ENCODE measurements around the gene GPR12.

GRCh38 chr13:26707122-26708006 is 53.2 kb downstream of the GPR12 start:
- TF ChIP-seq POLR2AphosphoS5 (IDR thresholded peaks at IDR 0.05; ENCODE audit: borderline replicate concordance, low read depth, low read length): no peak
- no peak for TF ChIP-seq EZH2 (IDR thresholded peaks at IDR 0.05)
